Fibroblast of the aortic adventitia (primary cell): ENCODE measurements around the gene RAB42. TPM values are rescaled to one million over a fixed set of nuclear protein-coding genes. Genes with fewer than 3 reads are reported as not detected.
"Not testable (repeated sequence)": the region's sequence is repeated elsewhere in the genome, so short reads cannot be mapped to it uniquely, and the experiment has no call there.

Experiments
- DNase-seq: peaks from one replicate; pipeline ENCODE4 v3.0.0-alpha.2; 2010; ENCODE audit warnings: low read depth
- H3K4me3 ChIP-seq: 2 replicates; pipeline ENCODE4 v1.5.1; 2011; ENCODE audit warnings: low read depth, mild to moderate bottlenecking, control low read depth, low read length, moderate library complexity
- total RNA-seq: library from RNA; depleted of rRNA; stranded (reverse); fragments of >200 nt; gene quantifications from 2 replicates; pipeline ENCODE4 v1.2.3, GENCODE V29; 2012; ENCODE audit warnings: low replicate concordance
- TF ChIP-seq, protein P1 (sequence below): IDR thresholded peaks from 2 replicates; pipeline ENCODE4 v1.5.1; 2011; ENCODE audit warnings: mild to moderate bottlenecking, low read length, control low read depth, inconsistent platforms; ENCODE audit not compliant: insufficient read depth

The RAB42 gene
- total RNA-seq, 1 donor: 3.4 TPM

DNA sequence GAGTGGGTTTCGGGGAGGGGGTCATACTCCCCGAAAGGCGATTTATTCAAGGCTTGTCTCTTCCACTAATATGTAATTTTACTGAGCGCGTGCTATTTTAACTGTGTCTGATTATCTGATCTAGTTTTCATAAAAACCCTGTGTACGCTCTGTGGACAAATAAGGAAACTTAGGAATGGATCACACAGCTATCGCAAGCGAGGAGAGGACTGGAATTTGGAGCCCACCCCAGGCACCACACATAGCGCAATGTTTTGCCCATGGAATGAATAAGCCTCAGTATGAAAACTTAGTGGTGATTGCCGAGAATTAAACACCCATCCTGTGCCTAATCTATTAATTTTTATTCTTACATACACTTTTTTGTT is 9.8 kb upstream of the RAB42 start:
- H3K4me3 ChIP-seq: peak overlapping the region; percentile 73

DNA sequence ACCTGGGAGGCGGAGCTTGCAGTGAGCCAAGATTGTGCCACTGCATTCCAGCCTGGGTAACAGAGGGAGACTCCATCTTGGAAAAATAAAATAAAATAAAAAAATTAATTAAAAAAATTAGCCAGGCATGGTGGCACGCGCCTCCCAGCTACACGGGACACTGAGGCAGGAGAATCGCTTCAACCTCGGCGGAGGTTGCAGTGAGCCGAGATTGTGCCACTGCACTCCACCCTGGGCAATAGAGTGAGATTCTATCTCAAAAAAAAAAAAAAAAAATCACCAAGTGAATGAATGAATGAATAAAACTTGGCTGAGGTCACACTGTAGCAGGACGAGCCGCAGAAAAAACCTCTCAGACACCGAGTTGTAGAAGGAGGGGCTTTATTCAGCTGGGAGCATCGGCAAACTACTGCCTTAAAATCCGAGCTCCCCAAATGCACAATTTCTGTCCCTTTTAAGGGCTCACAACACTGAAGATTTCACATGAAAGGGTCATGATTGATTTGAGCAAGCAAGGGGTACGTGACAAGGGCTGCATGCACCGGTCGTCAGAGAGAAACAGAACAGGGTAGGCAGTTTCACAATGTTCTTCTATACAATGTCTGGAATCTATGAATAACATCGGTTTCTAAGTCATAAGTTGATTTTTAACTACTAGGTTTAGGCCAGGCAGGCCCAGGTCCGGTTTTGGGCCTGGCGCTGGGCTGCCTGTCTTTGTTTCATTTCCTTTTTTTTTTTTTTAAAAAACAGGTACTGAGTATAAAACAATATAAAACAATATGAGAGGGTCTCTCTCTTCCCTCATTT is 5.3 kb upstream of the RAB42 start:
- not testable (repeated sequence) for DNase-seq

More for the DNA sequence above, 9.8 kb upstream of the RAB42 start:
- TF ChIP-seq, protein P1, sequence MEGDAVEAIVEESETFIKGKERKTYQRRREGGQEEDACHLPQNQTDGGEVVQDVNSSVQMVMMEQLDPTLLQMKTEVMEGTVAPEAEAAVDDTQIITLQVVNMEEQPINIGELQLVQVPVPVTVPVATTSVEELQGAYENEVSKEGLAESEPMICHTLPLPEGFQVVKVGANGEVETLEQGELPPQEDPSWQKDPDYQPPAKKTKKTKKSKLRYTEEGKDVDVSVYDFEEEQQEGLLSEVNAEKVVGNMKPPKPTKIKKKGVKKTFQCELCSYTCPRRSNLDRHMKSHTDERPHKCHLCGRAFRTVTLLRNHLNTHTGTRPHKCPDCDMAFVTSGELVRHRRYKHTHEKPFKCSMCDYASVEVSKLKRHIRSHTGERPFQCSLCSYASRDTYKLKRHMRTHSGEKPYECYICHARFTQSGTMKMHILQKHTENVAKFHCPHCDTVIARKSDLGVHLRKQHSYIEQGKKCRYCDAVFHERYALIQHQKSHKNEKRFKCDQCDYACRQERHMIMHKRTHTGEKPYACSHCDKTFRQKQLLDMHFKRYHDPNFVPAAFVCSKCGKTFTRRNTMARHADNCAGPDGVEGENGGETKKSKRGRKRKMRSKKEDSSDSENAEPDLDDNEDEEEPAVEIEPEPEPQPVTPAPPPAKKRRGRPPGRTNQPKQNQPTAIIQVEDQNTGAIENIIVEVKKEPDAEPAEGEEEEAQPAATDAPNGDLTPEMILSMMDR: no peak
- peak; percentile 62 for DNase-seq

DNA sequence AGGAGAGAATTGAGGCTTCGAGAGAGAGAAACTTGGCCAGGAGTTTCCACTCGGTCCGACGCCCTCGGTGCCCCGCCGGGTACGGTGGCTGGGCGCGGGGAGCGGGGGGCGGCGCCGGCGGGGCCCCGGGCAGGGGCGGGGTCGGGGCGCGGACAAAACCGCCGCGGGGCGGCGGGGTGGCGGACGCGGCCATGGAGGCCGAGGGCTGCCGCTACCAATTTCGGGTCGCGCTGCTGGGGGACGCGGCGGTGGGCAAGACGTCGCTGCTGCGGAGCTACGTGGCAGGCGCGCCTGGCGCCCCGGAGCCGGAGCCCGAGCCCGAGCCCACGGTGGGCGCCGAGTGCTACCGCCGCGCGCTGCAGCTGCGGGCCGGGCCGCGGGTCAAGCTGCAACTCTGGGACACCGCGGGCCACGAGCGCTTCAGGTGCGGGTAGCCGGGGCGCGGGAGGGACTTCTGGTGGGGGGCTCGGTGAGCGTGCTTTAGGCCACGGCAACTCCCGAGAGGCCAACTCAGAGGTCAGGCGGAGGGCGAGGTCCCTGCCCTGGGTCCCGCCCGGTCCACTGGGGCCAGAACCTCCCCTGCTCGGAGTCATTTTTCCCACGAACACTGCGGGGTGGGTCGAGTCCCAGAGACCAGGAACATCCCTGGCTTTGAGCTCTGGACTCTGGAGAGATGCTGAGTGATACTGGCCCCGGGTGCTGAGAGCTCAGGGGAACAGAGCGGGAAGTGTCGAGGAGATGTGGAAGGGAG is 431 bp downstream of the RAB42 start:
- DNase-seq: no peak
- H3K4me3 ChIP-seq: peak overlapping the region; percentile 57
- TF ChIP-seq, protein P1: no peak

More for the DNA sequence above, 5.3 kb upstream of the RAB42 start:
- H3K4me3 ChIP-seq: not testable (repeated sequence)

DNA sequence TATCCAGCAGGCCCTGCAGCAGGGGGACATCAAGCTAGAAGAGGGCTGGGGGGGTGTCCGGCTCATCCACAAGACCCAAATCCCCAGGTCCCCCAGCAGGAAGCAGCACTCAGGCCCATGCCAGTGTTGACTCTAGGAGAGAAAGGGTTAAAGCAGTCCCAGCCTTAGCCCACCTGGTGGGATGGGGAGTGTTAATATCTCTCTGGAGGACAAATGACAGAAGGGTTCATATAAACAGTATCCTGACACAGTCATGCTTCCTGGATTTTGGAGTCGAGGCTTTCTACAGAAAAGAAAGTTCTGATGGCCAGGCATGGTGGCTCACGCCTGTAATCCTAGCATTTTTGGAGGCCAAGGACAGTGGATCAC is 1.9 kb downstream of the RAB42 start:
- not testable (repeated sequence) for DNase-seq, H3K4me3 ChIP-seq

DNA sequence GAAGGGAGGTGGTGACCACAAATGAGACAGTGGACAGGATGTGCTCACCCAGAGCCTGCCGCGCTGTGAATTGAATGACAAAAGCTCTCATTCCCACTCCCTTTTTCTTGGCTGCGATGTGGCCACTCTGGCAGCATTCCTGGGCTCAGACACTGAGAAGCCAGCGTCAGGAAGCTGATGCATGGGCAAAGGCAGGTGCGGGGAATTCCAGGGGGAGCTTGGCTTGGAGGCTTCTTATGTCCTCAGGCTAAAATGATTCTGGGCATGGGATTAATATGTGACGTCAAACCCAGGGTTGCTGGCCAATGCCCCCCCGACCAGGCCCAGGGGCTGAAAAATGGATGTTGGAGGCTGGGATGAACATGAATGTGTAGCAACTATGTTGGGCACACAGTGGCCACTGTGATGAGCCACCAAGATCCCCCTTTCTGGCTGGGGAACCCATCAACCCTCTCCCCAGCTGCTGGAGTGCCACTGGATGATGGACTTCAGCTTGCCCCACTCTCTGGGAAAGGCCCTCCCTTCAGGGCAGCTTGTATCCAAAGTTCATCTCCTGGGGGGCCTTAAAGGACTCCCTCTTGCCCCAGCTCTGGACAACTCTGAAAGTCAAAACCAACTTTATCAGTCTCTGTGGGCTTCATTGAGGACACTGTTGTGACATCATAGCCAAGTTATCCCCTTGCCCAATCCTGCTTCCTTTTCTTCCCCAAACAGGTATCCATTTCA is 2.8 kb downstream of the RAB42 start:
- H3K4me3 ChIP-seq: not testable (repeated sequence)
- DNase-seq: peak; percentile 84

DNA sequence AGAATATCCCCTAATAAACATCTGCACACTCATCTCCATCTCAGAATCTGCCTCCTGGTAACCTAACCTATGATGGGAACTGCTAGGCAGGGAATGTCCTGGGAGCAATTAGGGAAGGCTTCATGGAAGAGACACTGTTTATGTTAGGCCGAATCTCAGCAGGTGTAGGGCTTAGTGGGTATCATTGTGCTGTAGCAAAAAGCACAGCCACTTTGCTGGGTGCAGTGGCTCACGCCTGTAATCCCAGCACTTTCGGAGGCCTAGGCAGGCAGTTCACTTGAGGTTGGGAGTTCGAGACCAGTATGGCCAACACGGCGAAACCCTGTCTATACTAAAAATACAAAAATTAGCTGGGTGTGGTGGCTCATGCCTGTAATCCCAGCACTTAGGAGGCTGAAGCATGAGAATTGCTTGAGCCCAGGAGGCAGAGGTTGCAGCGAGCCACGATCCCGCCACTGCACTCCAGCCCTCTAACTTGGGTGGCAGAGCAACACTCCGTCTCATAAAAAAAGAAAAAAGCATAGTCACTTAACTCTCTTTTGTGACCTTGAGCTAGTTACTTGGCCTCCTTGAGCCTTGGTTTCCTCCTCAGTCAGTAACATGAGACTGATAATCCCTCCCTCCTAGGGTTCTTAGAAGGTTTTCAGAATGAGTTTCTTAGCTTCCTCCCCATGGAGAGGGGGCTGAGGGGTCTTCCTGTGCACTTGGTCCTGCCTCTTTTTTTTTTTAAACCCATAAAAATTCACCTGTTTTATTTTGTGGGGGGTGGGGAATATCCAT is 3.5 kb downstream of the RAB42 start:
- no peak for DNase-seq
- H3K4me3 ChIP-seq: no peak overlapping the region
- TF ChIP-seq, protein P1: no peak

DNA sequence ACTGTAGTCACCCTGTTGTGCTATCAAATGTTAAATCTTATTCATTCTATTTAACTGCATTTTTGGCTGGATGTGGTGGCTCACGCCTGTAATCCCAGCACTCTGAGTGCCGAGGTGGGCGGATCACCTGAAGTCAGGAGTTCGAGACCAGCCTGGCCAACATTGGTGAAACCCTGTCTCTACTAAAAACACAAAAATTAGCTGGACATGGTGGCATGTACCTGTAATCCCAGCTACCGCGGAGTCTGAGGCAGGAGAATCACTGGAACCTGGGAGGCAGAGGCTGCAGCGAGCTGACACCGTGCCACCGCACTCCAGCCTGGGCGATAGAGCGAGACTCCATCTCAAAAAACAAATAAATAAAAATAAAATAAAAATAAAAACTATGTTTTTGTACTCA is 4.2 kb downstream of the RAB42 start:
- H3K4me3 ChIP-seq, DNase-seq: not testable (repeated sequence)

DNA sequence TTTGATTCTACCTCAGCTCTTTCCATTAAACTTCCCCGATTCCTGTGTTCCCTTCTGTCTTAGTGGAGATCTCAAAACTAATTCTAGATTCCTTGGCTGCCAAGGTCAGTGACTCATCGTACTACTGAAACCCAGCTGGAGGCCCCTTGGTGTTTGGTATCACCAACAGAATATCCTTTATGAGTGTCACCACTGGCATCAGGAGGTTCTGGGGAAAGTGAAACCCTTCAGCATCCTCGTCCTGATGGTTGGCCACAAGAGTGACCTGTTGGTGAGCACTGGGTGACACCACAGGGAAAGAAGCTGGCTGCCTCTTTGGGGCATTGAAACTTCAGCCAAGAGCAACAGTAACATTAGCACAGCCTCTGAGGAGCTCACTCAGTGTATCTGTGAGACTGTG is 9.6 kb downstream of the RAB42 start:
- H3K4me3 ChIP-seq: no peak overlapping the region
- DNase-seq: peak; percentile 85
- TF ChIP-seq, protein P1: no peak
